AG10803 (cell line): ENCODE measurements around the gene PLIN5.

ENCODE experiments used
- DNase-seq: peaks from one replicate; pipeline ENCODE4 v3.0.0; 2010; ENCODE audit warnings: low read depth
- H3K4me3 ChIP-seq: 2 replicates; pipeline ENCODE4 v1.5.1; 2011; ENCODE audit warnings: mild to moderate bottlenecking, low read length, control low read depth
- CTCF ChIP-seq: conservative IDR thresholded peaks from 2 replicates; pipeline ENCODE4 v1.5.1; 2011; ENCODE audit warnings: mild to moderate bottlenecking, low read length, control low read depth, inconsistent platforms

Gene PLIN5

GRCh38 chr19:4559569-4559968 is 24.5 kb upstream of the PLIN5 start, which contains the start of gene SEMA6B:
Gene SEMA6B, minus strand, starts transcription at chr19:4559684. Its CDS starts 1,227 bp downstream, at chr19:4558457.
- no peak within 1 kb of the TSS for H3K4me3 ChIP-seq
- TF ChIP-seq CTCF = no peak
- no peak for DNase-seq

- DNase-seq = no peak
- peak; percentile 90 for TF ChIP-seq CTCF
- H3K4me3 ChIP-seq = no peak overlapping the region
Measured at GRCh38 chr19:4557971-4558941, 23.2 kb upstream of the PLIN5 start.

GRCh38 chr19:4557144-4557970 is 22.3 kb upstream of the PLIN5 start:
- H3K4me3 ChIP-seq = no peak overlapping the region
- no peak for DNase-seq
- TF ChIP-seq CTCF = no peak

GRCh38 chr19:4556597-4557127 is 21.6 kb upstream of the PLIN5 start:
- no peak for DNase-seq
- no peak for TF ChIP-seq CTCF
- H3K4me3 ChIP-seq = no peak overlapping the region

GRCh38 chr19:4555657-4556561 is 20.9 kb upstream of the PLIN5 start:
- no peak for TF ChIP-seq CTCF
- H3K4me3 ChIP-seq = no peak overlapping the region
- DNase-seq = no peak

- no peak overlapping the region for H3K4me3 ChIP-seq
- DNase-seq = no peak
- TF ChIP-seq CTCF = no peak
Measured at GRCh38 chr19:4554717-4555116, 19.7 kb upstream of the PLIN5 start.
